Stimulated activated naive CD8-positive, alpha-beta T cell treated with anti-CD3 and anti-CD28 coated beads, Interleukin-15, amount 100 ng/mL, for 72 hours (primary cell): ENCODE data around the gene ADGB.

Experiments used
- ATAC-seq: fragments of 150-1000 bp; cut with Tn5 transposase; 2 replicates; pipeline ENCODE4 v1.10.0; 2021; ENCODE audit warnings: mild to moderate bottlenecking, moderate library complexity
- DNase-seq, 2 donors: peaks; one replicate each; pipeline ENCODE4 v3.0.0; 2021 to 2022
- H3K27ac Mint-ChIP-seq, 2 donors: one replicate each; pipeline ENCODE4 v1.8.0; 2022; ENCODE audit warnings: mild to moderate bottlenecking in 2 of 2, mixed read lengths in 2 of 2, moderate library complexity in 2 of 2
- H3K27me3 Mint-ChIP-seq: one replicate; pipeline ENCODE4 v1.8.0; 2022; ENCODE audit warnings: mixed read lengths
- H3K4me1 Mint-ChIP-seq: one replicate; pipeline ENCODE4 v1.8.0; 2022; ENCODE audit warnings: mild to moderate bottlenecking, mixed read lengths
- H3K4me3 Mint-ChIP-seq, 2 donors: one replicate each; pipeline ENCODE4 v1.8.0; 2022; ENCODE audit warnings: mild to moderate bottlenecking in 2 of 2, mixed read lengths in 2 of 2, moderate library complexity in 1 of 2
- H3K9me3 Mint-ChIP-seq, 2 donors: one replicate each; pipeline ENCODE4 v1.8.0; 2022; ENCODE audit warnings: mixed read lengths in 2 of 2

Gene ADGB

GRCh38 chr6:146670161-146670560 is 71.4 kb downstream of the ADGB start:
- no peaks in the 10 kb centered on the region for H3K9me3 Mint-ChIP-seq
- DNase-seq (no peak), ATAC-seq (no peak)
- no peaks in the 10 kb centered on the region for H3K4me1 Mint-ChIP-seq
- H3K27me3 Mint-ChIP-seq, result peaks cover 27% of the 10 kb centered on the region
- no peak overlapping the region for H3K27ac Mint-ChIP-seq
- H3K4me3 Mint-ChIP-seq, result no peak overlapping the region

DNA sequence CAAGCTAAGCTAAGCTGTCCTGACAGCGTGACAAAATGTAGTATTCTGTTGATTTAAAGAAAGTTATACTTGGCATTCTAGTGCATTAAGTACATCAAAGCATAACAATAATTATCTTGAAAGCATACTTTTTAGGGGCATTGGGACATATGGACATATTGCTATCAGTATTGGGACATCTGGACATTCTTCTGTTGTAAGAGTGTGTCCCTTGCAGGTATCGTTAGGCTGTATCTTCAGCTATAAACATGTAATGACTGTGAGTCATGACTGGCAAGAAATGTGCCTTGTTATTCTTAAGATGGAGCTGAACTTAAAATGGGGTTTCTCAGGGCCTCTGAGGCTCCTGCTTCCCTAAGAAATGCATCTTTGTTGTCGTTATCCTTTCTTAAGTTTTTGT is 74.3 kb downstream of the ADGB start:
- ATAC-seq (no peak), DNase-seq (no peak)
- H3K9me3 Mint-ChIP-seq, result no peaks in the 10 kb centered on the region
- H3K27ac Mint-ChIP-seq, result no peak overlapping the region
- H3K4me3 Mint-ChIP-seq, result no peak overlapping the region
- H3K4me1 Mint-ChIP-seq, result no peaks in the 10 kb centered on the region
- peaks cover 25% of the 10 kb centered on the region for H3K27me3 Mint-ChIP-seq

GRCh38 chr6:146679386-146679785 is 80.6 kb downstream of the ADGB start:
- Mint-ChIP-seq H3K4me1 (no peaks in the 10 kb centered on the region), H3K4me3 (no peak overlapping the region), H3K27me3 (peaks cover 10% of the 10 kb centered on the region), H3K9me3 (no peaks in the 10 kb centered on the region), H3K27ac (peak overlapping the region in 1 of 2 donors; percentile 49)
- DNase-seq (no peak), ATAC-seq (no peak)

DNA sequence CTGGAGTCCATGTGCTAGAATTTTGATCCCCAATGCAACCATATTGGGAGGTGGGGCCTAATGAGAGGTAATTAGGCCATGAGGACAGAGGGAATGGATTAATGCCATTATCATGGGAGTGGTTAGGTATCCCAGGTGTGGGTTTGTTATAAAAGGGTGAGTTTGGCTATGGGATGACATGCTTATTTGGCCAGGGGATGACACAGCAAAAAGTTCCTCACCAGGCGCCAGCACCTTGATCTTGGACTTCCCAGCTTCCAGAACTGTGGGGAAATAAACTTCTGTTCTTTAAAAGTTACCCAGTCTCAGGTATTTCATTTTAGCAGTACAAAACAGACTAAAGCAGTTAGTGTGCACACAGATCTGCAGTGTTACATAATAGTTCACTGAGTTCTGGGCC is 84.1 kb downstream of the ADGB start:
- H3K27me3 Mint-ChIP-seq, result peaks cover 7% of the 10 kb centered on the region
- ATAC-seq (no peak), DNase-seq (no peak)
- H3K27ac Mint-ChIP-seq, result no peak overlapping the region
- H3K9me3 Mint-ChIP-seq, result no peaks in the 10 kb centered on the region
- H3K4me3 Mint-ChIP-seq, result no peak overlapping the region
- no peaks in the 10 kb centered on the region for H3K4me1 Mint-ChIP-seq

- no peaks in the 10 kb centered on the region for H3K4me1 Mint-ChIP-seq
- no peak overlapping the region for H3K27ac Mint-ChIP-seq
- no peak overlapping the region for H3K4me3 Mint-ChIP-seq
- no peaks in the 10 kb centered on the region for H3K9me3 Mint-ChIP-seq
- H3K27me3 Mint-ChIP-seq, result peaks cover 10% of the 10 kb centered on the region
- DNase-seq (no peak), ATAC-seq (no peak)
Observed at GRCh38 chr6:146689806-146690205, 91.0 kb downstream of the ADGB start.

GRCh38 chr6:146693342-146693741 is 94.6 kb downstream of the ADGB start:
- Mint-ChIP-seq H3K9me3 (no peaks in the 10 kb centered on the region), H3K27me3 (peaks cover 10% of the 10 kb centered on the region), H3K4me1 (no peaks in the 10 kb centered on the region), H3K27ac (no peak overlapping the region), H3K4me3 (no peak overlapping the region)
- DNase-seq (no peak), ATAC-seq (no peak)

GRCh38 chr6:146697921-146698320 is 99.1 kb downstream of the ADGB start:
- no peaks in the 10 kb centered on the region for H3K4me1 Mint-ChIP-seq
- H3K9me3 Mint-ChIP-seq, result no peaks in the 10 kb centered on the region
- ATAC-seq, result no peak
- peaks cover 10% of the 10 kb centered on the region for H3K27me3 Mint-ChIP-seq
- no peak for DNase-seq
- H3K4me3 Mint-ChIP-seq, result no peak overlapping the region
- H3K27ac Mint-ChIP-seq, result no peak overlapping the region

- no peak overlapping the region for H3K27ac Mint-ChIP-seq
- no peaks in the 10 kb centered on the region for H3K4me1 Mint-ChIP-seq
- H3K9me3 Mint-ChIP-seq, result no peaks in the 10 kb centered on the region
- H3K4me3 Mint-ChIP-seq, result no peak overlapping the region
- DNase-seq, result peak; percentile 26 to 28
- ATAC-seq, result no peak
- H3K27me3 Mint-ChIP-seq, result no peaks in the 10 kb centered on the region
Observed at GRCh38 chr6:146700078-146700686, 101.4 kb downstream of the ADGB start.

- H3K27ac Mint-ChIP-seq, result no peak overlapping the region
- DNase-seq, result no peak
- H3K4me1 Mint-ChIP-seq, result no peaks in the 10 kb centered on the region
Observed at GRCh38 chr6:146701632-146702031, 102.9 kb downstream of the ADGB start.

DNA sequence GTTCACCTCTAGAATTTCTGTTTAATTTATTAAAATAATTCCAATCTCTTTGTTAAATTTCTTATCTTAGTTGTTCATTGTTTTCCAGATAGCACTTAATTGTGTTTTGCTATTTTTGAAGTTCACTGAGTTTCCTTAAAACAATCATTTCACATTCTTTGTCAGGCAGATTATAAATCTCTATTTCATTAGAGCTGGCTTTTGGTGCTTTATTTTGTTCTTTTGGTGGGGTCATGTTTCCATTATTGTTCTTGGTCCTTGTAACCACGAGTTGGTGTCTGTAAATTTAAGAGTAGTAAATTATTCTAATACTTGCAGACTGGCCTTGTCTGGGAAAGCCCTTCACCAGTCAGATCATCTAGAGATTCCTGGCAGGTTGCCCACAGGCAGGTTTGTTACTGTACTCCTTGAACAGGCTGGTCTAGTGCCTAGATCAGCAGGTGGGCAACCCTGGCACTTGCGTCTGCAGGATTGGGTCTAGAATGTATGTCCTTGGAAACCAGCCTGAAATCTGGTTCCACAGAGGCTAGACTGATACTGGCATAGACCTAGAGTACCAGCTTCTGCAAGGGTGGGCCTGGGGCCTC is 110.4 kb downstream of the ADGB start:
- ATAC-seq, result no peak
- H3K27ac Mint-ChIP-seq, result no peak overlapping the region
- H3K4me3 Mint-ChIP-seq, result no peak overlapping the region

More at GRCh38 chr6:146701632-146702031, 102.9 kb downstream of the ADGB start:
- Mint-ChIP-seq H3K4me3 (no peak overlapping the region), H3K27me3 (no peaks in the 10 kb centered on the region), H3K9me3 (no peaks in the 10 kb centered on the region)
- no peak for ATAC-seq

GRCh38 chr6:146719387-146719786 is 120.6 kb downstream of the ADGB start:
- ATAC-seq (no peak), DNase-seq (no peak)
- Mint-ChIP-seq H3K4me1 (no peaks in the 10 kb centered on the region), H3K9me3 (no peaks in the 10 kb centered on the region), H3K4me3 (no peak overlapping the region), H3K27ac (peak overlapping the region in 1 of 2 donors; percentile 58), H3K27me3 (no peaks in the 10 kb centered on the region)

More for the DNA sequence above, 110.4 kb downstream of the ADGB start:
- DNase-seq, result no peak
- Mint-ChIP-seq H3K9me3 (no peaks in the 10 kb centered on the region), H3K4me1 (no peaks in the 10 kb centered on the region), H3K27me3 (no peaks in the 10 kb centered on the region)

- Mint-ChIP-seq H3K4me3 (no peak overlapping the region), H3K27me3 (no peaks in the 10 kb centered on the region), H3K27ac (no peak overlapping the region), H3K9me3 (no peaks in the 10 kb centered on the region), H3K4me1 (no peaks in the 10 kb centered on the region)
- DNase-seq (no peak), ATAC-seq (no peak)
Observed at GRCh38 chr6:146739696-146740095, 140.9 kb downstream of the ADGB start.

DNA sequence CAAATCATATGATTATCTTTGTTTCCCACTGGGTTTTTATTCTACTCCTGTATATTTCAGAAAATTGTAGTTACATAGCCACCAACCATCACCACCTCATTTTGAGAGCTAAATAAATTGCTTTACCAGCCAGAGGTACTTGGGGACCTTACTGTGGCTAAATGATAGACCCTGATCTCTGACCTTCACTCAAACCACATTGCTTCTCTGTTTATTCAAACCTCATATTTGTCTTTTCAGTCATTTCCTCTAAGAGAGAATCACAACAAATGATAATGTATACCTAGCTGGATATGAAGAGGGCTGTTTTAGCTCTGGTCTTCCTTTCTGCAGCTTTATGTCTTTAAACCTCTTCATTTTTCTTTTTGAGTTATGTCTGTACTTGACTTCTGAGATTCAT is 142.8 kb downstream of the ADGB start:
- no peaks in the 10 kb centered on the region for H3K4me1 Mint-ChIP-seq
- DNase-seq (no peak), ATAC-seq (no peak)
- H3K27me3 Mint-ChIP-seq, result no peaks in the 10 kb centered on the region
- H3K4me3 Mint-ChIP-seq, result no peak overlapping the region
- no peak overlapping the region for H3K27ac Mint-ChIP-seq
- H3K9me3 Mint-ChIP-seq, result no peaks in the 10 kb centered on the region

DNA sequence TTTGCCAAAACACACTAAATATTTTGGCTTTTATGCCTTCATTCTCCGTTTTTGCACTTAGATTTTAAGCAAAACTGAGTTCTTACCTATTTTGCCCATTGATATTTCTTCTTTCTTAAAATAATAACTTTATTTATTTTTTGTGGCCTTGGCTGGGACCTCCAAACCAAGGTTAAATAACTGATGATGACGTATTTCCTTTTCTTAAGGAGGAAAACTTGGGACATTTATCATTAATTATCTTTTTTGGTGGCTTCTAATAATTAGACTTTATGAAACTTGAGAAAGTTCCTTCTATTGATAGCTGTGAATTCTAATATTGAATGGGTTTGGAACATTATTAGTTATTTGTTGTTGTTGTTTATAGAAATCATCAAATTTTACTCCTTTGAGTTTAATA is 154.5 kb downstream of the ADGB start:
- Mint-ChIP-seq H3K9me3 (peaks cover 0 to 7% of the 10 kb centered on the region in 2 donors), H3K4me3 (no peak overlapping the region), H3K27me3 (peaks cover 13% of the 10 kb centered on the region), H3K27ac (no peak overlapping the region), H3K4me1 (no peaks in the 10 kb centered on the region)
- DNase-seq (no peak), ATAC-seq (no peak)

DNA sequence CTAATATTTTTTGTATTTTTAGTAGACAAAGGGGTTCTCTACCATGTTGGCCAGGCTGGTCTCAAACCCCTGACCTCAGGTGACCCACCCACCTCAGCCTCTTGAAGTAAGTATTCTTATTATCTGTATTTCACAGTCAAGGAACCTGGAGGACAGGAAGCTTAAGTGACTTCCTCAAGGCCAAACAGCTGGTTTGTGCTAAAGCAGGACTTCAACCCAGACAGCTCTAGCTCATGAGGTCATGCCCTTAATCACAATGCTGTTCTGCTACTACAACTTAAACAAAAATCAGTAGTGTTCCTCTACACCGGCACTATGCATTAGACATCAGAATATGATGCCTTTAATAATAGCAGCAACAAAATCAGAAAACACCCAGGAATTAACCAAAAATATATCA is 168.9 kb downstream of the ADGB start:
- DNase-seq, result no peak
- peaks cover 17% of the 10 kb centered on the region for H3K4me1 Mint-ChIP-seq
- no peaks in the 10 kb centered on the region for H3K9me3 Mint-ChIP-seq
- H3K27ac Mint-ChIP-seq, result no peak overlapping the region
- no peaks in the 10 kb centered on the region for H3K27me3 Mint-ChIP-seq
- ATAC-seq, result no peak
- H3K4me3 Mint-ChIP-seq, result no peak overlapping the region

DNA sequence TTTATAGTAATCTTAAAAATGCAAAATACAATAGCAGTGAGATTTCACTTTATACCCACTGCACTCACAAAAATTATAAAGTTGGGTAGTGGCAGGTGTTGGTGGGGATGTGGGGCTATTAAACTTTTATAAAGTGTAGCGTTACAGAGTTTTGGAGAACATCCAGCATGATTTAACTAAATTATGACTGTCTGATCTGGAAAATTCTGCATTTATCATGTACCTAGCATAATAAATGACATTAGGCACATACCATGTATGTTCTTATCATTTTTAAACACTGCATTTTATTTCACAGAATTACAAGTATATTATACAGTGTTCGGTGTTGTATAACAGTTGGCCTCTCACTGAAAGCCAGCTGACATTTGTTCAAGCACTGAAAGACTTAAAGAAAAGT is 169.9 kb downstream of the ADGB start:
- H3K27me3 Mint-ChIP-seq, result no peaks in the 10 kb centered on the region
- no peak overlapping the region for H3K27ac Mint-ChIP-seq
- peaks cover 17% of the 10 kb centered on the region for H3K4me1 Mint-ChIP-seq
- no peaks in the 10 kb centered on the region for H3K9me3 Mint-ChIP-seq
- no peak for DNase-seq
- ATAC-seq, result no peak
- no peak overlapping the region for H3K4me3 Mint-ChIP-seq
